8988T (cell line): ENCODE data around the gene OSBPL1A.

Experiments used
- DNase-seq: peaks from one replicate; pipeline ENCODE4 v3.0.0; 2011

The OSBPL1A gene

DNA sequence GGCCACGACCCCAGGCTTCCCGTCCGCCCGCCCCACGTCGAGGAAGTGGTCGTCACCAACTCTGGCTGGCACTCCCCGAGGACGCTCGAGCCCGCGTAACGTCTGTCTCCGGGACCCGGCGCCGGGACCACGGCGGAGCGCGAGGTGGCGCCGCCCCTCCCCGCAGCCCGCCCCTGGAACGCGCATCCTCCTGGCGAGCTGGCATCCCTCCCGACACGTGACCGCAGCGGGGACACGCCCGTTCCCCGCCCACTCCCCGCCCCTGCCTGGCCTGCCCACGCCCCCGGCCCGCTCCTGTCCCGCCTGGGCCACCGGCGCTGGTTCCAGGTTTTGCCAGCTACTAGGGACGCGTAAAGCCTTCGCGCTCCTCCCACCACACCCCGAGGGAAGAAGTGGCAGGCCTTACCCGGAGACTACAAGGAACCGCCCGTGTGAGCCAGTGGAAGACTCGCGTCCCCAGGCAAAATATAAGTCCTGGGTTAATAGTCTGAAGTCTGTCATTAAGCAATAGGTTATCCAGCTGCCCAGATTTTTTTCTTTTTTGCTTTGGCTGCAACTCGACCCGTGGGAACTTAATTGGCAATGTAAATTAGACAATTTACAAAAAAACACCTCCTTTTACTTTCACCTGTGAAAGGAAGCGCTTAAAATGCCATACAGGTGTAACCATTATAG is at the start of gene OSBPL1A:
Gene OSBPL1A (minus strand): TSS at position 131 of the 675 bp plus-strand sequence. CDS start 20,291 bp downstream, outside the sequence.
- DNase-seq, result peak; percentile 97

DNA sequence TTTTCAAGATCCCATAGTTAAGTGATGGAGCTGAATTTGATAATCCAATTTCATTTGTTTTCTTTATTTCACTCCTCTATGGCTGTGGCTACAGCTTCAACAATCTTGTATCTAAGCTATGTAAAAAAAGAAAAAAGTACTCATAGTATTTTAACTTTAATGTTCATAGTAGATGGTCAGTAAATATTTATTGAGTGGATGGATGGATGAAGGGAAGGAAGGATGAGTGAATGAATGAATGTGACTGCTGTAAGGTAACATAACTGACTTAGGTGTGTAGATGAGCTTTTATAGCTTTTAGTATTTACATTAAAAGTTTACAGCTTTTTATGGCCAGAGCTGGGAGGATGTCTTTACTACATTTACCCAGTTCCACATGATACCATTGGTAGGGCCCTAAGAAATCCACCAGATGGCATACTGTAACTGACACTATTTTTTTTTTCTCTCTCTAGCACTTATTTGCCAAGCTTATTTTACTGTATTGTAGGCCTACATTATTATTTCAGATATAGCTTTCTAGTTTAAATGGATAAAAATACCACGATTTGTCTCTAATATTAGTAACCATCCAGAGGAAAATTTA is 49.4 kb upstream of the OSBPL1A start:
- no peak for DNase-seq

DNA sequence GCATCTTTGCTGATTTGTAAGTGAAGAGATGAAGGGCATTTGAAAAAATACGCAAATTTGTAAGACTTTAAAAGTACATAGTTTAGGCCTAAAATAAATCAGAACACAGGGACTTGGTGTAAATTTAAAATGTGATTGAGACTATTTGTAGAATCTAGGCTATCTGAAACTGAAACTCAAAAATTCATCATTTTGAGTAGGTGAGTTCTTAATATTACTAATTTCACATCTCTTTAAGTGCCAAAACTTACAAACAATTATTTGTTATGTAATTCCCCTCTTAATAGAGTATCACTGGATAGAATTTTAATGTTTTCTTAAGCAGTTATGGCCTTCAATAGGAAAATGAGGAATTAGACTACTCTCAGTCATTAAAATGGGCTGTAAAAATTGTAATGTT is 48.8 kb upstream of the OSBPL1A start:
- no peak for DNase-seq

DNA sequence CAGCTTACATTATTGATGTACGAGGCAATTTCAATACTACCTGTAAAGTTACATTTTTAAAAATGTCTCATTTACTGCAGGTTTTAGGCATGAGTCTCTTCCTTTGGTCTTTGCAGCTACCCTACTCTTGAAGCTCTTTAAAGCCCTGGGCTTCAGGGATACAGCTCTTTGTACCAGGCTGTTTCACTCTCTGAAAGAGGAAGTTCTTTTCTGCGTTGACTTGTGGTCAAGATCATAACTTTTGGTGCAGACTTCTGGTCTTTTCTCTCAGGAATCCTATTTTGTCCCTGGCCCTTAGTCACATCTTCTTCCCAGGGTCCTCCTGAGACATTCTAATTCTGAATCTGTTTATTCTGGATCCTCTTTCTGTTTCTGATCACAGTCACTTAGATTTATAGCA is 46.2 kb upstream of the OSBPL1A start:
- DNase-seq, result no peak

DNA sequence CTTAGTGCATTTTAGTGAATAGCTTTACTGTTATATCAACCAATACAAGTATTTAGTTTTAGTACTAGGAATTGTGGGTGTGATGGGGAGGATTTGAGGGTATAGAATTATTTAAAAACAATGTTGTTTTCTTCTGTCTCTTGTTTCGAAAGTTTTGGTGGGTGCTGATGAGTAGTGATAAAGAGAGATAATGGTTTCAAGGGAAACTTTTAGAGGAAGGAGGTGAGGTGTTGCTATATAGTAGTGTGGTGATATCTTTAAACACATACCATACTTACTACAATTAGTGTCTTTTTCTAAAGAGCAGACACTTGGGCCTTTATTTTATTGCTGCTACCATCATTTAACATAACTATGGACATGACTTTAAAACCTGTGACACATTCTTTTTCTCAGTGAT is 39.3 kb upstream of the OSBPL1A start:
- no peak for DNase-seq

DNA sequence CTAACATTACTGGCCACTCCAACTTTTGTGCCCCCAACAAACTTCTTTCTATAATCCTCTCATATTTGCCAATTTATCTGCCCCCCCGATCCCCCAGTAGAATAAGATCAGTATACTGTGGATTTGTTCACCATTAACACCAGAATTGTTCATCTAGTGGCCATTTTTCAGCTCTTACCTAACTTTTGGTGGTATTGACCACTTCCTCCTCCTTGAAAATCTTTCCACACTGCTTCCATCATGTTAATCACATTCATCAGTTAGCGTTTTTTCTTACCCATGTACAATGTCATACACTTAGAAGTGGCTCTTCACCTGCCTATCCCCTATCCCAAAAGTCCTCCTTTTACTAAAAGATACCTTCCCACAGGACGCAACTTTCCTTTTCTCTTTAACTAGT is 35.0 kb upstream of the OSBPL1A start:
- no peak for DNase-seq

DNA sequence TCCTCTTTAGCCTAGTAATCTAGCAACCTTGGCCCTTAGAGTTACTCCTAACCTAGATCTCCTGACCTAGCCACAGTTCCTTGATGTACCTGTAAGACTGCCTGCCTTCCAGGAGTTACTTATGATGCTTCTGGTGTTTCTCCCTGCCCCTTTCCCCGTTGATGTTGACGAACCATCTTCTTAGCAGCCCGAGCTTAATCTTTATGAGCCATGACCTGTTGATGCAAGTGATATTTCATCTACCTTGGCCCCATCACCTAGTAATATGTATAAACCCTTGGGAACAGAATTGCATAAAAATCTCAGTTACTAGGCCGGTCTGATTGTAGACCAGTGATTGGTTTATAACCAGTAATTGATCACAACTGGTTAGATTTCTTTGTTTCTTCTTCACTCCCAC is 31.6 kb upstream of the OSBPL1A start:
- no peak for DNase-seq

DNA sequence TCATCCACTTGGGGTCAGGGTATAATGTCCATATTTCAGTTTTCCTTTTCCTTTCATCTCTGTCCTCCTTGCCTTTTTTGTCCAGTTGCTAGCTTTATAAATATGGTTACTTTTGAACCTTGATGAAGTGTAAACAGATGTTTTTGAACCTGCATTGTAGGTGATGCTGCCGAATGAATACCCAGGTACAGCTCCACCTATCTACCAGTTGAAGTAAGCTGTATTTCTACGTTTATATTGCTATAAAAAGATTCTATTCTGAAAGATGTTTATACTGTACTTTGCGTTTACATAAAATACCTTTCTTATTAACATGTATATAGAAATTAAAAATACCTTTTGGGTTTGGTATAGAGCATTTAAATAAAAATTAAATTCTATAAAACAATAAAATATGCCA is 31.1 kb upstream of the OSBPL1A start:
- DNase-seq, result no peak

DNA sequence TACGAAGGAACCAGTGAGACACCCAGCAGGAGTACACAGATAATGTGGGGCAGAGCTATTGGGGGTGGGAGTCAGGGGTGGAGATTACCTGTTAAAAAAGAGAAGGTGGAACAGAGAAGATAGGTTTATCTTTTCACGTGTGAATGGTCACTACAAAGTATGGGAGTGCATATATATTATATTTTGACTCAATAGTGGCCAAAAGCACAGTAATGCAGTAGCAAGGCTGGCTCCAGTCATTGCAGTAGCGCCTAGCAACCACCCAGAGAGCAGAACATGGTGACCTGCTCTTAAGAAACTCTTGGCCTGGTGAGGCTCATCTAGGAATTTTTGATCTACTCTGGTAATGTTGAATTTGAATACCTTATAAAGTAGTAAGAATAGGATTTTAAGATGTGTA is 29.9 kb upstream of the OSBPL1A start:
- no peak for DNase-seq

DNA sequence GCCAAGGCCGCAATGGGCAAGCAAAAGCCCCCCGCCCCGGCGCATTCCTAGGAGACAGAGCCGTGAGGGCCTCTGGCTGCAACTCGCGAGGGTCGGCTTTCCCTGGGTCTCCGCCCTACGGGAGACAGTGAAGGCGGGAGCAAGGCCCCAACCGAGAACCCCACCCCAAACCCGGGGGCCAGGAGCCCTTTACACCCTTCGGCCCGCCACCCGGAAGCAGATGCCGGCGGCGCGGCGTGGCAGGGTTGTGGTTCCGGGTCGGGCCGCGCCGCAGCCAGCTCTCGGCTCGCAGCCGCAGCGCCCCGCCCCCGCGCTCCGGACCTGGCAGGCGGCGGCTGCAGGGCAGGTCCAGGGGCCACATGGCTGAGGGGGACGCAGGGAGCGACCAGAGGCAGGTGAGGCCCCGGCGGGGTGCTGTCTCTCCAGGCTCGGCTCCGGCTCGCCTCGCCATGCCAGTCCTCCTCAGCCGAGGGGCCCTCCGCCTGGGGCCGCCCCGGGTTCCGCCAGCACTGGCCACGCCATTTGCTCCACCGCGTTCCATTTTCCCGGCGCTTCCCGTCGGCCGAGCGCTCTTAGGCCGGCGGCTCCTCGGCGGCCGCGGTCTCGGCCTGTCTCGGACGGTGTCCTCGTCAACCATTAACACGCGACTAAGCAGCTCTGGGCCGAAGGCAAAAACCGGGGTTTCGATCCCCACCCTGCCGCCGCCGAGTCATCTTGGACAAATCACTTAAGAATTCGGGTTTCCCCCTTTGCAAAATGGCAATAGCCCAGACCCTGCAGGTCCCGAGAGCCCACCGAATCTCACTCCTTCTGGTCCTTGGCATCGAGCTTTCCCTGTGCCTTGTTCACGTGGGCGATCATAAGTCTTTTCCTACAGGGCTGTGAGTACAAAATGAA is 29.0 kb upstream of the OSBPL1A start, which contains the start of gene IMPACT:
Gene IMPACT (plus strand): TSS at position 273 of the 897 bp plus-strand sequence. CDS start 87 bp downstream, at position 360.
- DNase-seq, result peak; percentile 91

DNA sequence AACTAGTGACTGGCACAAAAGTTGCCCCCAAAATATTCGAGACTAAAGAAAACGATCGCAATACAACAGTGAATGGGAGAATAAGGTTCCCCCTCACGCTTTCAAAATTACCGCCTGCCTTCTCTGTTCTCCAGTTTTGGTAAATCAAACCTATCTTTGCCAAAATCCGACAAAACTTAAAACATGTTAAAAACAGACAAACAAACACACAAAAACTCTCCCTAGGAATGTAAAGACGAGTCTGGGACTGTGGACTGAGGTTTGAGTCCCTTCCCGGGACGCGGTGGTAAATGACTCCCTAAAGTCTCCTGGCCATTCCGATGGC is 28.4 kb upstream of the OSBPL1A start:
- DNase-seq, result no peak

DNA sequence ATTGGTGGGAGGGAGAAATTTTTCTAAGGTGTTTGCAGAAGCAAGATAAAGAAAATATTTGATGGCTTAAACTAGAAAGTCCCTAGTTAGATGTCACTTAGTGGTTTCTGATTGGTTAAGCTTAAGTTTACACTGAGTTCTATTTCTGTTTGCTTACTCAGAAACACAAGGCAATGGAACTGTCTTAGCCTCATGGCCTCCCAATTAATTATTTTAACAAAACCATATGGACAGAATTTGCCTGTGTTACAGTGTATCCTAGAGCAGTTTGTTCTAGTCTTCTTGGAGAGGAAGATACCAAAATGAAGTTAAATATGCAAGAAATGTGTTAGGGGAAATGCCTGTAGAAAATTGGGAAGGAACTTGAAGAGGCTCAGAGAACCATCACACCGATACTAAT is 24.2 kb upstream of the OSBPL1A start:
- DNase-seq, result no peak

DNA sequence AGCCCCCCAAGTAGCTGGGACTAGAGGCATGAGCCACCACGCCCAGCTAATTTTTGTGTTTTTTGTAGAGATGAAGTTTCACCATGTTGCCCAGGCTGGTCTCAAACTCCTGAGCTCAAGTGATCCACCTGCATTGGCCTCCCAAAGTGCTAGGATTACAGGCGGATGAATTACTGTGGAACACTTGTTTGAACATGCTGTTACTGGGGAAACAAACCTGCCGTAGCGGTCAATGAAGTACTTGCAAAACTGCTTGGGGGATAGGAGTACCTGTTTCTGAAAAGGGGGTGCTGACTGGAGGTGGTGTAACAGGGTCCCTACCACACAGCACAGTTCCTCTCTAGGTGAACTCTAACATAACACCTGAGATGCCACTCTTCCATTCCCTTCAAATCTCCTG is 22.9 kb upstream of the OSBPL1A start:
- no peak for DNase-seq

DNA sequence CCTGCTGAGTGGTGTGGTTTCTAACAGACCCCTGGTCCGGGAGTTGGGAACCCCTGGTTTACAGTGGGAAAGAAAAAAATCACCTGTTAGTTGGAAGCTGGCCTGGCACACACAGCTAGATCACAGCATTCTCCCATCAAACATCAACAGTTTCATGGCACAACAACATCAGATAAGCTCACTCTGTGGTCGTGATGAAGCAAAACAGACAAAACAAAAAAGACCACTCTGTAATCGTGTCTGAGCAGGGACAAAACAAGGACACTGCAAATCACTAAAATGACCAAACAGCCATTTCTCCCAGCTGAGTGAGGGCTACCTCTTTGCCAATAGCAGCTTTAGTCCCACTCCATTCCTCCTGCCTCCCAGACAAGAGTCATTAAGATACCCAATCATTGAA is 19.9 kb upstream of the OSBPL1A start:
- no peak for DNase-seq

DNA sequence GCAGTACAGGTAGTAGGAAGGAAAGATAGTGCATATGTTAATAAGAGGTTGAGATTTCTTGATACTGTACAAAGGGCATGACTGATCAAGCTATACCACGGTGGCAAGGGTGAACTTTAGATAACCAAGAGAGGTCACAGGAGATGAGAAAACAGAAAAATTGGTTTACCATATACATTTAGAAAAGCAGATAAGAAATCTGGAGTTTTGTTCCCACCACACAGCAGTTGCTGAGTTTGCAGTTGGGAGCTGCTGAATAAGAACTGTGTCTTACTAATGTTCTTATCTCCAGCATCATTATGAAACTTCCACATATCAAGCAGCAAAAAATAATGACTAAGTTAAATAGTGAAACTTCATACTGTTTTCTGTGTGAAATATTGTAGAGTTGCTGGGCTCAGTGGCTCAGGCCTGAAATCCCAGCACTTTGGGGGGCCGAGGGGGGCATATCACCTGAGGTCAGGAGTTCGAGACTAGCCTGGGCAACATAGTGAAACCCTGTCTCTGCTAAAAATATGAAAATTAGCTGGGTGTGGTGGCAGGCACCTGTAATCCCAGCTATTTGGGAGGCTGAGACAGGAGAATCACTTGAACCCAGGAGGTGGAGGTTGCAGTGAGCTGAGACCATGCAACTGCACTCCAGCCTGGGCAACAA is 16.9 kb upstream of the OSBPL1A start:
- no peak for DNase-seq

DNA sequence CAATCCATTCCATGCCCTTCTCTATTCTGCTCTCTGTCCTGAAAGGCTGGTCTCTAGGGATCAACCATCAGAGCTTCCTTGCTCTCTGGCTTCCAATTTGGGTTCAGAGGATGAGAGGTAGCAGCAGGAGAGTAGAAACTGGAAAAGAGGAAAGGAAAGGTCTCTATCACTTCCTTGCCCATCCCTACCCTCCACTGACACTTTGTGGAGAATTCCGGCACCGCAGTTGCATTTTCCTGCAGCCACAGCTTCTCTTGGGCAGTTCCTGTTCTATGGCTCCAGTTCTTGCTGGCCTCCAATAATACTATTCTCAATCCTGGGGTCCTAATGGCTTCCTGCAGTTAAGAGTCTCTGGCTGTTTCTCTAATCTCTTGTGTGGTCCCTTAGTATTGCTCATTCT is 15.5 kb upstream of the OSBPL1A start:
- DNase-seq, result no peak

DNA sequence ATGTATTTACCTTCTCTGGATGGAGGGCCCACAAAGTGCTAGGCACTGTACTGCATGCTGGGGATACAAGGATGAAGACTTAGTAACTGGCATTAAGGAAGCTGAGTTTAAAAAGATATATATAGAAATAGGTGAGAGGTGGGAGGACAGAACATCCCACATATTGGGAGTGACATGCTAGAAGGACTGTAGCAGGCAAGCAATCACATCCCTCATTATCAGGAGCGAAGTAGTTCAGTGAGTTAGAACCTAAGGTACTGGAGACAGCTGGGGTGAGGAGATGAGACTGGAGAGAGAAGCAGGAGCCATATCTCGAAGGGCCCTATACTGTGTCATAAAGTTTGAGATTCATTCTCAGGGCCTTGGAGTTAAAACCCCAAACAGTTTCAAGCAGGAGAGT is 10.9 kb upstream of the OSBPL1A start:
- DNase-seq, result no peak

DNA sequence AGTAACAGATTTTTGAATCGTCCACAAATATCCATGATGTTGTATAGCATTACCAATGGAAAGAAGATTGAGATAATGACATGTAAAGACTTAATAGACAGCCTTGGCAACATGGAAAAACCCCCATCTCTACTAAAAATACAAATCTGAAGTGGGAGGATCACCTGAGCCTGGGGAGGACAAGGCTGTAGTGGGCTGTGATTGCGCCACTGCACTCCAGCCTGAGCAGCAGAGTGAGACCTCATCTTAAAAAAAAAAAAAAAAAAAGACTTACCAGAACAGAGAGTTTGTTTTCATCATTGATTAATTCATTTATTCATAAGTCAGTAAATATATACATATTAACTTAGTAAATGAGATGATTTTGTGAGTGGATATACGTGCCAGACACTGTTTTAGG is 7.0 kb upstream of the OSBPL1A start:
- DNase-seq, result no peak

DNA sequence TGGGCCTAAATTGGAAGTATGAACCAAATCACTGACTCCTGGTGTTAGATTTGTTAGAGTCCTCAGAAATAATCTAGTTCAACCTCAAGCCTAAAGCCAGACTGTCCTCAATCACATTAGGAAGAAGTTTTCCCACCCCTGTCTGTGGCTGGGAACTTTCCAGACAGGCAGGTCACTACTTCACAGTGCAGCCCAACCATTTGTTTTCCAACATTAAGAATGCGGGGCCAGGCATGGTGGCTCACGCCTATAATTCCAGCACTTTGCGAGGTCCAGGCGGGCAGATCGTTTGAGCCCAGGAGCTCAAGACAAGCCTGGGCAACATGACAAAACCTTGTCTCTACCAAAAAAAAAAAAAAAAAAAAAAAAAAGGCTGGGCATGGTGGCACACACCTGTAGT is 5.5 kb upstream of the OSBPL1A start:
- DNase-seq, result no peak

DNA sequence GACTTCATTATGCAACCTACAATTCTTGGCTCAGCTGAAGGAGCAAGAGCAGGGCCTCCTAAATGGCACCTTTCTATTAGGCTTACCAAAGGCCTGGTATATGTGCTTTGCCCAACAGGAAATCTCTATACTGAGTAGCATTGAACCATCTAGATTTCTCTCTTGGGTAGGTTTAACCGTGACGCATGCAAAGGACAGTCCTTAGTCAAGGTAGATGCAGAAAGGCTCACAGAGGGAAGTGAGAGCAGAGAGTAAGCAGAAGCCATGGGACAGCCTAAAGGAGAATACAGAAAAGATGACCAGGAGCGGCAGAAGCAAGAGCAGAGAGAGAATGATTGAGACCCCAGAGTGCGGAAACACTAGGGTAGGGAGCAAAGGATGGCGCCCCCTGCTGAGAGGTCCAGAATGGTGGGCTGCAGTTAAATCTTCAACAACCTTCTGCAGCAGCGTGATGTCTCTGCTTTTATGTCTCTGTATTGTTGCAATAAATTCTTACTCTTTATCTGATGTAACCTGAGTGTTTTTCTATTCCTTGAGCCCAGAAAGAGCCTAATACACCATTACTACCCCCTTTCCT is 4.7 kb upstream of the OSBPL1A start:
- no peak for DNase-seq

DNA sequence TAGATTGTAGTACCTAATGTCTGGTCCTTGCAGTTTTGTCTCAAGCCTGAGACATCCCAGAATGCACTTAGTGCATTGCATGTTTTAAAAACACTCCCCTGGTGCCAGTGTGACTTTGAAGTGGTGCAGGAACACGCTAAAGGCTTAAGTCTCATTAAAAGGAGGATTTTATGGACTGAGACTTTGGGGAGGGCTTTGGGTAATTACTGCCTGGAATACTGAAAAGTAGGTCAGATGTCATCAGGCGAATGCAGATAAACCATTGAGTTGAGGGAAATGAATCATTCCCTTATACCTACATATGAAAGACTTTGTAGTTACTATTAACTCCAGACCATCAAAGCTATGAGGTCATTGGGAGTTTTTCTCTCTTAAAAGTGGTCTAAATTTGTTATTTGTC is 3.0 kb upstream of the OSBPL1A start:
- no peak for DNase-seq

DNA sequence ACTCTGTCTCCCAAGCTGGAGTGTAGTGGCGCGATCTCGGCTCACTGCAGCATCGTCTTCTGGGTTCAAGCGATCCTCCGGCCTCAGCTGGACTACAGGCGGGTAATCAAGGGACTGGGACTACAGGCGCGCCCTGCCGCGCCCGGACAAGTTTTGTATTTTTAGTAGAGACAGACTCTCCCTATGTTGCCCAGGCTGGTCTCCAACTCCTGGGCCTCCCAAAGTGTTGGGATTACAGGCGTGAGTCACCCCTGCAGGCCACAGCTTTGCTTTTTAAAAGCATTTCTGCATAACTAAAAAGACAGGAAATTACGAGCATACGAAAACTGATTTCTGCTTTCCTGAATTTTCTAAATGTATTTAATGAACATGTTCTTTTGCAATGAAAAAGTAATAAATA is 916 bp upstream of the OSBPL1A start:
- DNase-seq, result no peak

DNA sequence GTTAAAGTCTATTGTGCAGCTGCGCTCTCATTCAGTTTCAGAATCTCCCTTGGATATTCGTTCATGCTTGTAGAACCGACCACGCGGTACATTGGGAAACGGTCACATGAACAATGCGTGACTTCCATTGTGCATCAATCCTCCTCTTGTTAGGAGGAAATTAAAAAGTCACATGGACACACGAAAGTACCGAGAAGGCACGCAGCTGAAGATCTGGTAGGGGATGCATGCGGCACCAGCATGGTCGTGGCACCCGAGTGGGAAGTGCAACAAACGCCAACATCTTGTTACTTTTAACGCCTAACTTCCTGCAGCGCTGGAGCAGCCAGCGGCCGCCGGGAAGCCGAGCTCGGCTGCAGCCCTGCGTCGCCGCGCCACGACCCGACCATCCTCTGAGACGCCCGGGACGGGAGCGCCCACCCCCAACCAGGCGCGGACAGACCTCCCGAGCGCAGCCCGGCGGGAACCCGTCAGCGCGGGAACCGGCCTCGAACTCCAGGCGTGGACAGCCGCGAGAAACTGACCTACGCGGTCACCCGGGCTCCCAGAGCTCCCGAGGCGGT is 412 bp downstream of the OSBPL1A start:
- DNase-seq, result no peak
